Left hindlimb (tissue), 1 donor: ENCODE data around the gene MAPK8IP1.

Source experiments
- DNase-seq: peaks from one replicate; pipeline ENCODE4 v3.0.0-alpha.2; 2018

The MAPK8IP1 gene

DNA sequence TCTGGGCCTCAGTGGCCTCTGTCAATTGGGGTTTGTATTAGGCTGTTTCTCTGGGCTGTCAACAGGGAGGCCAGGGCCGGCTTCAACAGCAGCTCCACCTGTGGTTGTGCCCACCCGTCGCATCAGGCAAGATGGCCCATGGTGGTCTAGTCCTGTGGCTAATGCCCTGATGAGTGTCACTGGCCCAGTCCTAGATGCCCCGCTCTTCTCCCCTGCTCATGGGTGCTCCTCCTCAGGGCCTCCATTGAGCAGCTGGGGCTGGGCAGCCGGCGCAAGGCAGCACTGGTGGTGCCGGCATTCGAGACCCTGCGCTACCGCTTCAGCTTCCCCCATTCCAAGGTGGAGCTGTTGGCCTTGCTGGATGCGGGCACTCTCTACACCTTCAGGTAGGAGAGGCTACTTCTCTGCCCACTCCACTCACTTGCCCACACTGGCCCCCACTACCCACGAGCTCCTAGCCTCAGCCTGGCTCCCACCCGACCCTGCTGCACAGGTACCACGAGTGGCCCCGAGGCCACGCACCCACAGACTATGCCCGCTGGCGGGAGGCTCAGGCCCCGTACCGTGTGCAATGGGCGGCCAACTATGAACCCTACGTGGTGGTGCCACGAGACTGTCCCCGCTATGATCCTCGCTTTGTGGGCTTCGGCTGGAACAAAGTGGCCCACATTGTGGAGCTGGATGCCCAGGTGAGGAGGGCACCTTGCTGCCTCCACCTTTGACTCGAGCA is 42.4 kb downstream of the MAPK8IP1 start:
- peak; percentile 23 for DNase-seq

DNA sequence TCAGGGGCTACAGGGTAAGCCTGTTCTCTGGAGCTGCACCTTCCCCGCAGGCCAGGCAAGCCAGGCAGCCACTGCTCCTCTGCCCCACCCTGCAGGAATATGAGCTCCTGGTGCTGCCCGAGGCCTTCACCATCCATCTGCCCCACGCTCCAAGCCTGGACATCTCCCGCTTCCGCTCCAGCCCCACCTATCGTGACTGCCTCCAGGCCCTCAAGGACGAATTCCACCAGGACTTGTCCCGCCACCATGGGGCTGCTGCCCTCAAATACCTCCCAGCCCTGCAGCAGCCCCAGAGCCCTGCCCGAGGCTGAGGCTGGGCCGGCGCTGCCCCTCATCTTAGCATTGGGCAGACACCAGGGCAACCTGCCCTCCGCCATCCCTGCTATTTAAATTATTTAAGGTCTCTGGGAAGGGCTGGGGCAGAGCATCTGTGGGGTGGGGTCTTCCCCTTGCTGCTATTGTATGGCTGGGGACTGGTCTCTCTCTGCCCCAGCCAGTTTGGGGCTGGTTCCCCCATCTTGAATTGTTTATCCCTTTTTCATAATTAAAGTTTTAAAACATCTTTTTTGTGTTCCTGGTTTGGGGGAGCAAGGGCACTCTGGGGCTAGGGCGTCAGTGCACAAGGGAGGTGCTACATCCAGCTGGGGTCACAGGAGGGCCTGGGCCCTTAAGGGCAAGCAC is 43.2 kb downstream of the MAPK8IP1 start:
- DNase-seq: peak; percentile 23

- peak; percentile 27 for DNase-seq
These were observed 44.1 kb downstream of the MAPK8IP1 start for GRCh38 chr11:45929486-45930030.

DNA sequence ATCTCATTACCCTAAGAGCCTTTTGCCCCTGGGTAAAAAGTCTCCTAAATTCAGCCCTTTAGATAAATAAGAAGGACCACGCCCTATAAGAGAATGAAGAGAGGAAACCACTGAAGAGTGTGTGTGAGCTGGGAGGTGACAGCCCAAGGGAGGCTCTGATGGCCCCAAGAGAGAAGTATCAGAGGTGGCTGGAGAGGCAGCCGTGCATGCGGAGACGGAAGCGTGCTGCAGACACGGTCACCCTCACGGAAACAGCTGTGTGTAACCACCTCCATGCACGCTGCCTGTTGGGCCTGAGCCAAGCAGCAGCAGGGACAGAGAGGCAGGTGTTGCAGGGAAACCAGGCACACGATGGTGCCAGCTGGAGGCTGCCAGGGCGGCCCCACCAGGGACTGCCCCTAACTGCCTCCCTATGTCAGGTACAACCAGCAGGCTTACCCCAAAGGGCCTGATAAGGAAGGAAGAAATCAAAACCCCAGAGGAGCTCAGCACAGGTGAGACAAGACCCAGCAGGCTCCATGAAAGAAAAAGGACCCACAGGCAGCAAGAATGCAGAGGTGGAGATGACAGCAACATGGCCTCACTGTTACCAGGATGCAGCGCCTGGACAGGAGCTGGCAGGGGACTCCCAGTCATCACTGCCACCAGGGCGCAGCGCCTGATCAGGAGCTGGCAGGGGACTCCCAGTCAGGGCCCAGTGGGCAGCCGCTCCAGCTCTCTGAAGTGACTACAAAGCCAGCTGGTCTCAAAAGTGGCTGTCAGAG is 44.8 kb downstream of the MAPK8IP1 start:
- peak; percentile 26 for DNase-seq

- peak; percentile 21 for DNase-seq
These were observed 45.6 kb downstream of the MAPK8IP1 start for GRCh38 chr11:45930951-45931570.

GRCh38 chr11:45931739-45932138 is 46.3 kb downstream of the MAPK8IP1 start:
- DNase-seq: no peak

DNA sequence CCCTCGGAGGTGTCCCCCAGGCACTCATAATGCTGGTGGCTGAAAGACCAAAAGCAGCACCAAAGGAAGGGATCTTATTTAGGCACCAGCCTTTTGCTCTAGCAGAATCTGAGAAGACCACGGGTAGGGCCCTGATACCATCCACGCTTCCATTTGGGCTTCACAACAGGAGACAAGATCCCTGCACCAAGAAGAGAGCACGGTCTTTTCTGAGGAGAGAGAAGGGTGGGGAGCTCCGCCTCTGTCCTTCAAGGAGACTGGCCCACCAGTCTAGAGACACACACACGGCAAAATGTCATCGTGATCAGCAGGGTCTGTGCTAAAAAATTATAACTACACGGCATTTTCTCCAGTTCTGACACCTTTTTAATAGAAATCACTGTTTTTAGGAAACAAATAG is 46.8 kb downstream of the MAPK8IP1 start:
- no peak for DNase-seq

DNA sequence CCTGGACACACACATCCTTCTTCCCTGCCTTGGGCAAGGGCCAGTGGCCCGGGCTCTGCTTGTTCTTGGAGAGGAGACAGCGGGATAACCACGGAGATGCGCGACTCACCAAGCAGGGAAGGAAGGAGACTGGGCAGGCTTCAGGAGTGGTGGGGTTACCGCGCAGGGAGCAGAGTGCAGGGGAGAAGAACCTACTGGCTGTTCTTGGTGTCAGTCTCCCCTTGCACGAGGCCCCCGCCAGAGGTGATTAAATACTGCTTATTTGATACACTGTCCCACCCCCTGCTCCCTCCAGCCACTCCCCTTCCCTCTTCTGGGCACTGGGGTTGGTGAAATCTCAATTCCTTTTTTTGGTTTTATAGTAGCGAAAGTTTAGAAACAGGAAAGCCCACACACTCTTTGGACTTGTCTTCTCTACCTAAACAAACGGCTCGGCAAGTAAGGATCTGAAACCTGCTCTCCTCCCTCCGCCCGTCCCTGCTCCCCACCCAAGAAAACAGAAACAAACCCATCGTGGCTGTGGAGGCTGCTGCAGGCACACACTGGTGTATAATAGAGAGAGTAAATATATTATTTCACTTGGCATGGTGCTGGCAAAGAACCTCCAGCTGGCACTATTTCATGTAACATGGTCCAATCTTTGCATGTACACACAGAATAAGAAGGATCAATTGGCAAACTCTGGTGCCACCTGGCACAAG is 47.8 kb downstream of the MAPK8IP1 start:
- peak; percentile 20 for DNase-seq

DNA sequence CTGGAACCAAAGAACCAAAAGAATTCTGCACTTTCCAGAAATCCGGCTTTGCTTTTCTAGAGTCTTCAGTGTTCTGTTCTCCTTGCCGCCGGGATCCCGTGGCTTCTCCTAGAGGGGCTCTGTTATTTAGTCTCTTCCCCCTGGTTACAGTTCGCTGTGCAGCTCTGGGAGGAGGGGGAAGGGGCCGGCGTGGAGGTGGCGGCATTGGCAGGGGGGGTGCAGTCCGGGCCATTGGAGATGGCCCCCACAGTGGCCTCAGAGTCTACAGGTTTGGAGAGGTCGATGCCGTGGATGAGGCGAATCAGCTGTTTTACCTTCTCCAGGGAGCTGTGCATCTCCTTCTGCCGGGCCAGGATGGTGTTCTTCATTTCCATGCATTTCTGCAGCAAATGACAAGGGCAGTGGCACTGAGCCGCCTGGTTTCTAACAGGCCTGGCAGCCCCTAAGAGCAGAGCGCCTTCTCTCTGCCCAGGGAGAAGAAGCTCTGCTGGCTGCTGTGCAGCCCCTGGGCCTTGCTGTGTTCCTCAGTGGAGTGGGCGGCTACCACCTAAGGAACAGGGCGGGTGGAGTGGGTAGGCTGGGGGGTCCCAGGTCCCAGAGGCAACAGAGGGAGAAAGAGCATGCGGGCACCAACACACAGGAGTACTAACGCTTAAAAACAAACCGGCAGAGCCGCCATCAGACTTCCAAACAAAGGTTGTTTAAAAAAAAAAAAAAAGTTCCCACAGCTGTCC is 48.6 kb downstream of the MAPK8IP1 start:
- DNase-seq: no peak

- DNase-seq: no peak
These were observed 49.3 kb downstream of the MAPK8IP1 start for GRCh38 chr11:45934580-45935318.

DNA sequence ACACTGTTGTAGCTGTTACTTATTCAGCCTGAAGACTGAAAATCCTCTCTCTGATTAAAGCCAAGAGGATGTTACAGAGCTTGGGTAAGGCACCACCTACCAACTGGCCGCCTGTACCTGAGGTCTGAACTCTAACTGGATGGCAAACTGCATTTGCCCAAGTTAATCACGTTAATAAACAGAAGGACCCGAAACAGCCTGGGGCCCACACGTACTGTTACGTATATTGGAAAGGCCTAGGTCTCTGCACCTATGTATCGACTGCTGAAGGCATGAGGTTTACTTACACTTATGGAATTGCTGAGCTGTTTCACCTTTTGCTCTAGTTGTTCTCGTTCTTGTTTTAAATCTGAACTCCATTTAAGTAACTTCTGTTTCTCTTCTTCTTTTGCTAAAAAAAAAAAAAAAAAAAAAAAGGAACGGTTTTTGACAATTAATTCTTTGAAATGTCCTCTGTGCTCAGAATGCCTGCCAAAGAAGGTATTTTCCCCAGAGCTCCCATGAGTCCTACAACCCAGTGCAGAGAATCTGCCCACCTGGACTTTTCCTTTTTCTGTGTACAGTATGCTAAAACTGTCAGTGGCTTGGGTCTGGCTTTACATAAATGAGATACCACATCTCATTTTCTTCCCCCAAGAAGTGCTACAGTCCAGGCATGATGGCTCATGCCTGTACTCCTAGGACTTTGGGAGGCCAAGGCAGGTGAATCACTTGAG is 50.1 kb downstream of the MAPK8IP1 start:
- DNase-seq: no peak

GRCh38 chr11:45936511-45937054 is 51.1 kb downstream of the MAPK8IP1 start:
- no peak for DNase-seq

- DNase-seq: no peak
These were observed 52.5 kb downstream of the MAPK8IP1 start for GRCh38 chr11:45937916-45938315.

GRCh38 chr11:45939836-45940235 is 54.4 kb downstream of the MAPK8IP1 start:
- no peak for DNase-seq

GRCh38 chr11:45941285-45941684 is 55.8 kb downstream of the MAPK8IP1 start:
- DNase-seq: no peak

- DNase-seq: no peak
These were observed 56.9 kb downstream of the MAPK8IP1 start for GRCh38 chr11:45942381-45942780.

DNA sequence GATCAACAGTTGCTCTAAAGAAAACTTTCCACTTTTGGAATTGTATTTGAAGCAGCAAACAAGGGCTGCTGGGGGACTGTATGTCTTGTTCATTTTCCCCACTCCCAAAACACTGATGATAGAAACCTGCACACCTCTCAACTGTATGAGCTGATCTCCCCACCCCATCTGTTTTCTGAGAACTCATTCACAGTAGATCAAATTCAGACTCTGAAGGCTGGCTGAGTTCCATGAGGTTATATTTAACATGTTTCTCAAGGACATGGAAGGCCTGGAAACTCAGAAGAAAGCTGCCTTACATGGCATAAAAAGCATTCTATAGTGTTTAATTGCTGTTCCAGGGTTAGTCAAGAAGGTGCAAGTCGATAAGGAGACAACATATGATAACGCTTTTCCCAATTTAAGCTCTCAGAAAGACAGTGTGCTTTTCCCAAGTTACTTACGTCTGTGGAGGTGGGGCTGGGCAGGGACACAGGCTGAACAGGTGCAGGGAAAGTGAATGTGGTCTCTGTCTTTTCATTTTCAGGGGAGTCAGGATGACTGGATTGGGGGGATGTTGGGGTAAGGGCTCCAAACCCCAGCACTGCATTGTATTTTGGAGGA is 60.0 kb downstream of the MAPK8IP1 start:
- no peak for DNase-seq

GRCh38 chr11:45947885-45948284 is 62.4 kb downstream of the MAPK8IP1 start:
- no peak for DNase-seq

- DNase-seq: no peak
These were observed 62.9 kb downstream of the MAPK8IP1 start for GRCh38 chr11:45948356-45948755.
